HG03139 (cell line): ENCODE measurements around the gene CLRN1.

Experiments
- ATAC-seq: cut with Tn5 transposase; IDR thresholded peaks from one replicate; pipeline ENCODE4 v1.9.1; 2021; ENCODE audit not compliant: unreplicated experiment

The CLRN1 gene

DNA sequence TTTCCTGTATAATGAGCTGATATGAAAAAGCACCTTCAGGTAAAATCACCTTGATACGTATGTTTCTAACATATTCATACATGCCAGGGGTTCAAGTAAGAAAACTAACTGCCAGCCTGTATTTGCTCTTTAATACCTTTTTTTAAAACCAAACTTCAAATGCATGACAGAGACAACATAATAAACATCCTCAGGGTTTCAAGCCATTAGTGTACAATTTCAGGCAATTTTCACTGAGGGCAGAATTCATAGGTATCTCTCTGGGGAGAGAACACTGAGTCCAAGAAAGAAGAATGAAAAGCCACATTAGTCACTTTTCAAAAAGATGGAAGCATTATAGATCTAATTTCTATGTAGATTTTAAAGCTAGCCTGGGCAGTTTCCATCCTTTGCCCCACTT is 94.2 kb downstream of the CLRN1 start:
- no peak for ATAC-seq

DNA sequence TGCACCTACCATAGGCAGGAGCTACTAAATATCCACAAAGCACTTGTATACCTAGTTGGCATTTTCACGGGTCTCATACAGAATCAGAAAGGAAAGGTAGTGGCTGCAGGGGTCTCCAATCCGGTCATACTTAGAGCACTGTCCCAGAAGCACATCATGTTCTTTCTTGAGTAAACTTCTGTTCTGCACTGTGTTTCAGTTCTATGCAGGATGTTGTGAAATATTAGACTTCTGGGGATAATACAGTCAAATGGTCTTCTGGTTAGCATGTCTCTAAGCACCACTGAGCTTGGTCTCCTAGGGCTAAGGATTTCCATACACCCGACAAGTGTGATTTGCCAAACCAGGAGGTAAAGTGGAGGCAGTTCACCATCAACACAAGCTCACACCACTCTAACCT is 95.2 kb downstream of the CLRN1 start:
- ATAC-seq, result no peak

DNA sequence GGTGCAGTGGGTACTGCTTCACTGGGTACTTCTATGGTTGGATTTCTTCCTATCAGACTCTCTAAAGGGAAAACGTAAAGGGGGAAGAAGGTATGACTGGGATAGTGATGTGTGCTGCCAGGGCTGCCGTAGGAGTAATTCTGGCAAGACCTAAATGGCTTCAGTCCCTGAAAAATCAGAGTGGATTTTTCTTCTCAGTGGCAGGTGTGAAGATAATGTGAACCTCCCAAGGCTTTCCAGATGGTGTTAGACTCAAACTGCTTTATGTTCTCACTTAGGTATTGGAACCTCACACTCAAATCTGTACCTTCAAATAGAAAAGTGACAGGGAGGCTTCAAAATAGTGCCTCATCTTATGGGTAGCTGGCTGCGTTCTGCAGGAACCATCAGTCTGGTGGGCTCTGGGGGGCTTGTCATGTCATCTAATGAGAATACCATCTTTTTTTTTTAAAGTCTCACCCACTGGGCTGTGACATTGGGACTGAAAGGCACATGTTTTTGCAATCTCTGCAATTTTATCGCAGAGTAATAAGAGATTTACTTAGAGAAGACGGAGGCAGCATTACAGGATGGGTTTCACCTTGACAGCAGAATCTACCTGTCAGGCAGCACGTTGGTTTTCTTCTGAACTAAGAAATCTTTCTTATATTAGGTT is 95.8 kb downstream of the CLRN1 start:
- ATAC-seq, result no peak
